Natural killer cell treated with Interleukin-12 subunit alpha and Interleukin-12 subunit beta and Interleukin-15 and Interleukin-18, amount 100 ng/mL, for 72 hours (primary cell): ENCODE data around the gene PPP1R15A. TPM values are rescaled to one million over a fixed set of nuclear protein-coding genes. Genes with fewer than 3 reads are reported as not detected.
"Not testable (repeated sequence)": the region's sequence is repeated elsewhere in the genome, so short reads cannot be mapped to it uniquely, and the experiment has no call there.

Source experiments
- ATAC-seq, 2 donors: fragments of 150-1000 bp; cut with Tn5 transposase in 1 of 2; sonication (Bioruptor Pico), chemical (Tn5 transposase) in 1 of 2; 2 replicates each; pipeline ENCODE4 v1.10.0; 2021
- DNase-seq: peaks from one replicate; pipeline ENCODE4 v3.0.0; 2022; ENCODE audit warnings: low spot score
- H3K27ac Mint-ChIP-seq, 2 donors: 1 replicate in 1 of 2; 2 replicates in 1 of 2; pipeline ENCODE4 v1.8.0; 2022; ENCODE audit warnings: mixed read lengths in 2 of 2, mild to moderate bottlenecking in 1 of 2, moderate library complexity in 1 of 2
- H3K27me3 Mint-ChIP-seq, 2 donors: 1 replicate in 1 of 2; 2 replicates in 1 of 2; pipeline ENCODE4 v1.8.0; 2022; ENCODE audit warnings: mixed read lengths in 2 of 2
- H3K36me3 Mint-ChIP-seq: one replicate; pipeline ENCODE4 v1.8.0; 2022; ENCODE audit warnings: mixed read lengths
- H3K4me1 Mint-ChIP-seq, 2 donors: 1 replicate in 1 of 2; 2 replicates in 1 of 2; pipeline ENCODE4 v1.8.0; 2022; ENCODE audit warnings: low read depth in 2 of 2, mixed read lengths in 2 of 2, mild to moderate bottlenecking in 1 of 2
- H3K4me3 Mint-ChIP-seq: one replicate; pipeline ENCODE4 v1.8.0; 2022; ENCODE audit warnings: mixed read lengths
- H3K9me3 Mint-ChIP-seq: 2 replicates; pipeline ENCODE4 v1.8.0; 2022; ENCODE audit warnings: mixed read lengths
- total RNA-seq, 2 donors: library from RNA; stranded (reverse); gene quantifications; one replicate each; pipeline ENCODE4 v1.2.3, GENCODE V29; 2022

Gene PPP1R15A
- total RNA-seq, 2 donors from 2014 or later = 74.1 to 111 TPM

- peaks cover 12 to 13% of the 10 kb centered on the region in 2 donors for H3K4me1 Mint-ChIP-seq
- H3K27ac Mint-ChIP-seq = peak overlapping the region in 1 of 2 donors; percentile 4
- peaks cover 6% of the 10 kb centered on the region for H3K36me3 Mint-ChIP-seq
- H3K27me3 Mint-ChIP-seq = peaks cover 8% of the 10 kb centered on the region in 2 donors
- no peaks in the 10 kb centered on the region for H3K9me3 Mint-ChIP-seq
- ATAC-seq (no peak), DNase-seq (no peak)
- H3K4me3 Mint-ChIP-seq = no peak overlapping the region
Measured at GRCh38 chr19:48867746-48868113, 4.5 kb upstream of the PPP1R15A start.

DNA sequence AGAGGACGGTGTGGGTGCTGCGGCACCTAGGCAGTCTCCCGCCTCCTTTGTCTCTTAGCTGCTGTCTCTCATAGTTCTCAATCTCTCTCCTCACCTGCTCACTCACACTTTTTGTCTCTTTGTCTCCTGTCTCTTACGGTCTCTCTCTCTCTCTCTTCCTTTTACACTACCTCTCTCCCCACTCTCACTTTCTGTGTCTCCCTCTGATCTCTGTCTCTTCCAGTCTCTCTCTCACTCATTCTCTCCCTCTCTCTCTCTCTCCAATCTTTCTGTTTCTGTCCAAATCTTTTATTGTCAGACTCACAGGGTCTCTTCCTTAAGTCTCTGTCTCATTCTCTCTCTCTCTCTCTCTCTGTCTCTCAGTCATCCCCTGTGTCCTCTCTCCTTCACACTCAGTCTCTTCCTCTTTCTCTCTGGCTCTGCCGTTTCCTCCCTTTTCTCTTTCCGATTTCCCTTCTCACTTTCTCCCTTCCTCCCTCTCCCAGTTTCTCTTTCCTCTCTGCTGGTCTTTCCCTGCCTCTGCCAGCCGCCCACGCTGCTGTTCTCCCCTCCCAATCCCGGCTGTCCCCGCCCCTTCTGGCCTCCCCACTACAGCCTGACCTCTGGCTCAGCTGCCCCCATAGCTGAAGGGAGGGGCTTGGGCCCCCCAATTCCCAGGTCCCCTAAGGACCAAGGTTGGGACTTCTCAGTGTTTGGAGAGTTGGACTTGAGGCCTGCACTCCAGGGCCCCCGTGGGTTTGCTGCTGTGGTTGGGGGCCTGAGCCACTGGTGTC is 3.9 kb upstream of the PPP1R15A start, which contains the start of gene PLEKHA4:
Gene PLEKHA4, minus strand, starts transcription at position 504 of the 773 bp plus-strand sequence. CDS start 997 bp downstream, outside the sequence.
- H3K4me3 Mint-ChIP-seq = no peak within 1 kb of the TSS
- H3K36me3 Mint-ChIP-seq = peaks cover 11% of the 10 kb centered on the region
- no peaks in the 10 kb centered on the region for H3K9me3 Mint-ChIP-seq
- peaks cover 14 to 18% of the 10 kb centered on the region in 2 donors for H3K4me1 Mint-ChIP-seq
- H3K27ac Mint-ChIP-seq = peak within 1 kb of the TSS in 1 of 2 donors; percentile 40
- DNase-seq (no peak), ATAC-seq (no peak)
- peaks cover 8% of the 10 kb centered on the region in 2 donors for H3K27me3 Mint-ChIP-seq

DNA sequence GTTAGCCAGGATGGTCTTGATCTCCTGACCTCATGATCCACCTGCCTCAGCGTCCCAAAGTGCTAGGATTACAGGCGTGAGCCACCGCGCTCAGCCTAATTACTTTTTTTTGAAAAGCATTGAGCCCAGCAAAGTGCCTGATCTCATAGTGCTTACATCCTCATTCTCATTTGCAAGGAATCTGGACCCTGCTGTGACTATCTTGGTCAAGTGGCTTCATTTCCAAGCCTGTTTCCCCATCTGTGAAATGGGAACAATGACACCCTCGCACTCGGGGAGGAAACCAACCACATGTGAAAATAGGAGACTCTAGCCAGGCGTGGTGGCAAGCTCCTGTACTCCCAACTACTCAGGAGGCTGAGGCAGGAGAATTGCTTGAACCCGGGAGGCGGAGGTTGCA is 2.2 kb upstream of the PPP1R15A start:
- DNase-seq (no peak), ATAC-seq (no peak)
- Mint-ChIP-seq H3K27ac (no peak overlapping the region), H3K4me1 (peaks cover 25 to 33% of the 10 kb centered on the region in 2 donors), H3K36me3 (peaks cover 25% of the 10 kb centered on the region), H3K27me3 (peaks cover 8% of the 10 kb centered on the region in 2 donors), H3K4me3 (no peak overlapping the region), H3K9me3 (no peaks in the 10 kb centered on the region)

DNA sequence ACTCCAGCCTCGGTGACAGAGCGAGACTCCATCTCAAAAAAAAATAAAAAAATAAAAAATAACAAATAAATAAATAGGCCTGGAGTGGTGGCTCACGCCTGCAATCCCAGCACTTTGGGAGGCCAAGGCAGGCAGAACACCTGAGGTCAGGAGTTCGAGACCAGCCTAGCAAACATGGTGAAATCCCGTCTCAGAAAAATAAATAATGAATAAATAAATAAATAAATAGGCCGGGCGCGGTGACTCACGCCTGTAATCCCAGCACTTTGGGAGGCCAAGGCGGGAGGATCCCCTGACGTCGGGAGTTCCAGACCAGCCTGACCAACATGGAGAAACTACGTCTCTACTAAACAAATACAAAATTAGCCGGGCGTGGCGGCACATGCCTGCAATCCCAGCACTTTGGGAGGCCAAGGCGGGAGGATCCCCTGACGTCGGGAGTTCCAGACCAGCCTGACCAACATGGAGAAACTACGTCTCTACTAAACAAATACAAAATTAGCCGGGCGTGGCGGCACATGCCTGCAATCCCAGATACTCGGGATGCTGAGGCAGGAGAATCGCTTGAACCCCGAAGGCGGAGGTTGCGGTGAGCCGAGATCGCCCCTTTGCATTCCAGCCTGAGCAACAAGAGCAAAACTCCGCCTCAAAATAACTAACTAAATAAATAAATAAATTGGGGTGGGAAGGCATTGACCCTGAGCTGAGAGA is 595 bp upstream of the PPP1R15A start:
- not testable (repeated sequence) for DNase-seq, ATAC-seq, H3K27me3 Mint-ChIP-seq, H3K9me3 Mint-ChIP-seq
- peaks cover 34% of the 10 kb centered on the region for H3K36me3 Mint-ChIP-seq
- H3K27ac Mint-ChIP-seq = peak overlapping the region; percentile 99
- peaks cover 41 to 45% of the 10 kb centered on the region in 2 donors for H3K4me1 Mint-ChIP-seq
- H3K4me3 Mint-ChIP-seq = peak overlapping the region; percentile 100

- H3K27ac Mint-ChIP-seq = peak overlapping the region; percentile 99
- ATAC-seq = peak; percentile 56 to 66
- H3K27me3 Mint-ChIP-seq = peaks cover 4 to 6% of the 10 kb centered on the region in 2 donors
- H3K36me3 Mint-ChIP-seq = peaks cover 38% of the 10 kb centered on the region
- H3K9me3 Mint-ChIP-seq = no peaks in the 10 kb centered on the region
- DNase-seq = peak; percentile 84
- H3K4me3 Mint-ChIP-seq = peak overlapping the region; percentile 100
- peaks cover 47% of the 10 kb centered on the region in 2 donors for H3K4me1 Mint-ChIP-seq
Measured at GRCh38 chr19:48872884-48873475, 759 bp downstream of the PPP1R15A start.

DNA sequence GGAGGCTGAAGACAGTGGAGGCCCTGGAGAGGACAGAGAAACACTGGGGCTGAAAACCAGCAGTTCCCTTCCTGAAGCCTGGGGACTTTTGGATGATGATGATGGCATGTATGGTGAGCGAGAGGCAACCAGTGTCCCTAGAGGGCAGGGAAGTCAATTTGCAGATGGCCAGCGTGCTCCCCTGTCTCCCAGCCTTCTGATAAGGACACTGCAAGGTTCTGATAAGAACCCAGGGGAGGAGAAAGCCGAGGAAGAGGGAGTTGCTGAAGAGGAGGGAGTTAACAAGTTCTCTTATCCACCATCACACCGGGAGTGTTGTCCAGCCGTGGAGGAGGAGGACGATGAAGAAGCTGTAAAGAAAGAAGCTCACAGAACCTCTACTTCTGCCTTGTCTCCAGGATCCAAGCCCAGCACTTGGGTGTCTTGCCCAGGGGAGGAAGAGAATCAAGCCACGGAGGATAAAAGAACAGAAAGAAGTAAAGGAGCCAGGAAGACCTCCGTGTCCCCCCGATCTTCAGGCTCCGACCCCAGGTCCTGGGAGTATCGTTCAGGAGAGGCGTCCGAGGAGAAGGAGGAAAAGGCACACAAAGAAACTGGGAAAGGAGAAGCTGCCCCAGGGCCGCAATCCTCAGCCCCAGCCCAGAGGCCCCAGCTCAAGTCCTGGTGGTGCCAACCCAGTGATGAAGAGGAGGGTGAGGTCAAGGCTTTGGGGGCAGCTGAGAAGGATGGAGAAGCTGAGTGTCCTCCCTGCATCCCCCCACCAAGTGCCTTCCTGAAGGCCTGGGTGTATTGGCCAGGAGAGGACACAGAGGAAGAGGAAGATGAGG is 1.5 kb downstream of the PPP1R15A start:
- Mint-ChIP-seq H3K36me3 (peaks cover 41% of the 10 kb centered on the region), H3K27ac (peak overlapping the region; percentile 99), H3K4me3 (peak overlapping the region; percentile 100), H3K4me1 (peaks cover 49% of the 10 kb centered on the region in 2 donors), H3K9me3 (no peaks in the 10 kb centered on the region), H3K27me3 (no peaks in the 10 kb centered on the region)
- ATAC-seq = no peak
- no peak for DNase-seq

DNA sequence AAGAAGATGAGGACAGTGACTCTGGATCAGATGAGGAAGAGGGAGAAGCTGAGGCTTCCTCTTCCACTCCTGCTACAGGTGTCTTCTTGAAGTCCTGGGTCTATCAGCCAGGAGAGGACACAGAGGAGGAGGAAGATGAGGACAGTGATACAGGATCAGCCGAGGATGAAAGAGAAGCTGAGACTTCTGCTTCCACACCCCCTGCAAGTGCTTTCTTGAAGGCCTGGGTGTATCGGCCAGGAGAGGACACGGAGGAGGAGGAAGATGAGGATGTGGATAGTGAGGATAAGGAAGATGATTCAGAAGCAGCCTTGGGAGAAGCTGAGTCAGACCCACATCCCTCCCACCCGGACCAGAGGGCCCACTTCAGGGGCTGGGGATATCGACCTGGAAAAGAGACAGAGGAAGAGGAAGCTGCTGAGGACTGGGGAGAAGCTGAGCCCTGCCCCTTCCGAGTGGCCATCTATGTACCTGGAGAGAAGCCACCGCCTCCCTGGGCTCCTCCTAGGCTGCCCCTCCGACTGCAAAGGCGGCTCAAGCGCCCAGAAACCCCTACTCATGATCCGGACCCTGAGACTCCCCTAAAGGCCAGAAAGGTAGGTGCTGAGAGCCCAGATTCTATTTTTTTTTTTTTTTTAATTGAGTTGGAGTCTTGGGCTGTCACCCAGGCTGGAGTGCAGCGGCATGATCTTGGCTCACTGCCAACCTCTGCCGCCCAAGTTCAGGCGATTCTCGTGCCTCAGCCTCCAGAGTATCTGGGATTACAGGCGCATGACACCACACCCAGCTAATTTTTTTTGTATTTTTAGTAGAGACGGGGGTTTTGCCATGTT is 2.3 kb downstream of the PPP1R15A start:
- ATAC-seq (no peak), DNase-seq (no peak)
- Mint-ChIP-seq H3K36me3 (peaks cover 41% of the 10 kb centered on the region), H3K4me1 (peaks cover 49 to 50% of the 10 kb centered on the region in 2 donors), H3K4me3 (peak overlapping the region; percentile 100), H3K9me3 (no peaks in the 10 kb centered on the region), H3K27me3 (no peaks in the 10 kb centered on the region), H3K27ac (peak overlapping the region; percentile 99)

DNA sequence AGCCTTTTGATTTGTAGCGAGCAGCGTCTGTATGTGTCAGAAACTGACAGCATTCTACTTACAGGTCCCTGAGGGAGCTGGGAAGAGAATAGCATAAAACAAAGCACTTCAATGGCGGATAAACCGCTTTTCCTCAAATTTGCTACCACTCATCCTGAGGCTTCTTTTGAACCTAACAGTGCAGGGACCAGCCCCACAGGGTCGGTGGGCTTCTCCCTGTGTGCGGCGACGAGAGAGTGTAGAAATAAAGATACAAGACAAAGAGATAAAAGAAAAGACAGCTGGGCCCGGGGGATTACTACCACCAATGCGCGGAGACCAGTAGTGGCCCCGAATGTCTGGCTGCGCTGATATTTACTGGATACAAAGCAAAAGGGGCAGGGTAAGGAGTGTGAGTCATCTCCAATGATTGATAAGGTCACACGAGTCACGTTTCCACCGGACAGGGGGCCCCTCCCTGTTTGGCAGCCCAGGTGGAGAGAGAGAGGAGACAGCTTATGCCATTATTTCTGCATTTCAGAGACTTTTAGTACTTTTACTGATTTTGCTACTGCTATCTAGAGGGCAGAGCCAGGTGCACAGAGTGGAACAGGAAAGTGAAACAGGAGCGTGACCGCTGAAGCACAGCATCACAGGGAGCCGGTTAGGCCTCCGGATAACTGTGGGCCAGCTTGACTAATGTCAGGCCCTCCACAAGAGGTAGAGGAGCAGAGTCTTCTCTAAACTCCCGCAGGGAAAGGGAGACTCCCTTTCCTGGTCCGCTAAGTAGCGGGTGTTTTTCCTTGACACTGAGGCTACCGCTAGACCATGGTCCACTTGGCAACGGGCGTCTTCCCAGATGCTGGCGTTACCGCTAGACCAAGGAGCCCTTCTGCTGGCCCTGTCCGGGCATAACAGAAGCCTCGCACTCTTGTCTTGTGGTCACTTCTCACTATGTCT is 4.1 kb downstream of the PPP1R15A start:
- ATAC-seq, H3K27me3 Mint-ChIP-seq, H3K9me3 Mint-ChIP-seq, DNase-seq: not testable (repeated sequence)
- Mint-ChIP-seq H3K4me1 (peaks cover 49 to 50% of the 10 kb centered on the region in 2 donors), H3K4me3 (peak overlapping the region; percentile 100), H3K36me3 (peaks cover 41% of the 10 kb centered on the region), H3K27ac (peak overlapping the region; percentile 99)

- peak overlapping the region; percentile 64 to 68 for H3K27ac Mint-ChIP-seq
- peak overlapping the region; percentile 47 for H3K4me3 Mint-ChIP-seq
- ATAC-seq = no peak
- no peaks in the 10 kb centered on the region for H3K9me3 Mint-ChIP-seq
- peaks cover 41 to 44% of the 10 kb centered on the region in 2 donors for H3K4me1 Mint-ChIP-seq
- no peak for DNase-seq
- peaks cover 34% of the 10 kb centered on the region for H3K36me3 Mint-ChIP-seq
- H3K27me3 Mint-ChIP-seq = no peaks in the 10 kb centered on the region
Measured at GRCh38 chr19:48877855-48878195, 5.6 kb downstream of the PPP1R15A start.

- Mint-ChIP-seq H3K27ac (peak overlapping the region; percentile 64 to 68), H3K9me3 (no peaks in the 10 kb centered on the region), H3K36me3 (peaks cover 28% of the 10 kb centered on the region), H3K4me3 (peak overlapping the region; percentile 47), H3K4me1 (peaks cover 36 to 41% of the 10 kb centered on the region in 2 donors), H3K27me3 (no peaks in the 10 kb centered on the region)
- DNase-seq = no peak
- no peak for ATAC-seq
Measured at GRCh38 chr19:48878196-48879024, 6.2 kb downstream of the PPP1R15A start.

DNA sequence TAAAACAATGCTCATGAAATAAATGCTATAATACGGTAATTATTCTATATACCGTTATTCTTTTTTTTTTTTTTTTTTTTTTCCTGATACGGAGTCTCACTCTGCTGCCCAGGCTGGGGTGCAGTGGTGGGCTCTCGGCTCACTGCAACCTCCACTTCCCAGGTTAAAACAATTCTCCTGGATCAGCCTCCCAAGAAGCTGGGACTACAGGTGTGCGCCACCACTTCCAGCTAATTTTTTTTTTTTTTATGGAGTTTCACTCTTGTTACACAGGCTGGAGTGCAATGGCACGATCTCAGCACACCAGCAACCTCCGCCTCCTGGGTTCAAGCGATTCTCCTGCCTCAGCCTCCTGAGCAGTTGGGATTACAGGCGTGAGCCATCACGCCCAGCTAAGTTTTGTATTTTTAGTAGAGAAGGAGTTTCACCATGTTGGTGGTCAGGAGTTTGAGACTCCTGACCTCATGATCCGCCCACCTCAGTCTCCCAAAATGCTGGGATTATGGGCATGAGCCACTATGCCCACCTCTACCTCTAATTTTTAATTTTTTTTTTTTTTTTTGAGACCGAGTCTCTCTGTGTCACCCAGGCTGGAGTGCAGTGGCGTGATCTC is 6.9 kb downstream of the PPP1R15A start:
- Mint-ChIP-seq H3K4me1 (peaks cover 34 to 35% of the 10 kb centered on the region in 2 donors), H3K27me3 (no peaks in the 10 kb centered on the region), H3K9me3 (no peaks in the 10 kb centered on the region), H3K36me3 (peaks cover 21% of the 10 kb centered on the region), H3K27ac (no peak overlapping the region), H3K4me3 (no peak overlapping the region)
- ATAC-seq = no peak
- no peak for DNase-seq
